K562 (cell line): ENCODE data around the gene ARL3. TPM values are rescaled to one million over a fixed set of nuclear protein-coding genes. Genes with fewer than 3 reads are reported as not detected.

Experiments used
- ATF1 ChIP-seq, 2 experiments: fragments of 450-650 bp in 1 of 2; IDR thresholded peaks; 2 replicates each; pipeline ENCODE4 v1.6.1; 2016; ENCODE audit warnings: missing compliant biosample characterization in 1 of 2, missing genetic modification characterization in 1 of 2
- KDM2B ChIP-seq: fragments of 250-450 bp; sonication (Bioruptor Pico); IDR thresholded peaks from 2 replicates; pipeline ENCODE4 v1.8.0; 2021; ENCODE audit warnings: mild to moderate bottlenecking, moderate library complexity
- MEF2A ChIP-seq: IDR thresholded peaks from 2 replicates; pipeline ENCODE4 v1.6.1; 2011; ENCODE audit warnings: low read depth, mild to moderate bottlenecking, low read length, moderate library complexity; ENCODE audit not compliant: control insufficient read depth
- SIN3A ChIP-seq, 2 experiments: fragments of 150-350 bp in 1 of 2; IDR thresholded peaks; 2 replicates each; pipeline ENCODE4 v1.6.1; 2011 to 2016; ENCODE audit warnings: borderline replicate concordance in 2 of 2, low read depth in 2 of 2, low read length in 2 of 2, mild to moderate bottlenecking in 2 of 2, moderate library complexity in 2 of 2; ENCODE audit not compliant: control insufficient read depth in 1 of 2
- SUPT5H ChIP-seq: fragments of 450-650 bp; IDR thresholded peaks from 2 replicates; pipeline ENCODE4 v1.6.1; 2016
- polyA plus RNA-seq, 8 experiments: library from polyadenylated mRNA; depleted of rRNA in 4 of 8; stranded (reverse) in 5 of 8; unstranded in 3 of 8; fragments of >200 nt; fragmentation: Nextera tagmentation in 2 of 8; fragmentation: Illumina TruSeq in 1 of 8; extraction: Ambion mirVana in 2 of 8; extraction: Trizol in 1 of 8; gene quantifications; 2 replicates each; pipeline versions ENCODE4 v1.2.1 to v1.2.3, GENCODE V29; 2011 to 2014; ENCODE audit warnings: inconsistent platforms in 1 of 8, missing spikeins in 1 of 8
- total RNA-seq, 7 experiments: library from RNA; depleted of rRNA in 6 of 7; stranded (reverse); fragments of >200 nt in 6 of 7; fragmentation: Illumina TruSeq in 2 of 7; extraction: Trizol in 2 of 7; gene quantifications; 2 replicates each; pipeline versions ENCODE4 v1.2.1 to v1.2.3, GENCODE V29; 2011 to 2021; ENCODE audit warnings: low replicate concordance in 1 of 7
- TF ChIP-seq, protein P1 (sequence below), 2 experiments: fragments of 450-650 bp; formaldehyde crosslinking in 1 of 2; IDR thresholded peaks; 2 replicates each; pipeline versions ENCODE4 v1.4.0 to v1.6.1; 2014 to 2020; ENCODE audit warnings: mild to moderate bottlenecking in 2 of 2, borderline replicate concordance in 1 of 2, low read depth in 1 of 2

Gene ARL3
- total and polyA plus RNA-seq, 9 of the 15 experiments (the other 6 are each of a cell fraction or from before 2014, with no cell fraction given) = 2.9 to 8.9 (median 4.8) TPM

DNA sequence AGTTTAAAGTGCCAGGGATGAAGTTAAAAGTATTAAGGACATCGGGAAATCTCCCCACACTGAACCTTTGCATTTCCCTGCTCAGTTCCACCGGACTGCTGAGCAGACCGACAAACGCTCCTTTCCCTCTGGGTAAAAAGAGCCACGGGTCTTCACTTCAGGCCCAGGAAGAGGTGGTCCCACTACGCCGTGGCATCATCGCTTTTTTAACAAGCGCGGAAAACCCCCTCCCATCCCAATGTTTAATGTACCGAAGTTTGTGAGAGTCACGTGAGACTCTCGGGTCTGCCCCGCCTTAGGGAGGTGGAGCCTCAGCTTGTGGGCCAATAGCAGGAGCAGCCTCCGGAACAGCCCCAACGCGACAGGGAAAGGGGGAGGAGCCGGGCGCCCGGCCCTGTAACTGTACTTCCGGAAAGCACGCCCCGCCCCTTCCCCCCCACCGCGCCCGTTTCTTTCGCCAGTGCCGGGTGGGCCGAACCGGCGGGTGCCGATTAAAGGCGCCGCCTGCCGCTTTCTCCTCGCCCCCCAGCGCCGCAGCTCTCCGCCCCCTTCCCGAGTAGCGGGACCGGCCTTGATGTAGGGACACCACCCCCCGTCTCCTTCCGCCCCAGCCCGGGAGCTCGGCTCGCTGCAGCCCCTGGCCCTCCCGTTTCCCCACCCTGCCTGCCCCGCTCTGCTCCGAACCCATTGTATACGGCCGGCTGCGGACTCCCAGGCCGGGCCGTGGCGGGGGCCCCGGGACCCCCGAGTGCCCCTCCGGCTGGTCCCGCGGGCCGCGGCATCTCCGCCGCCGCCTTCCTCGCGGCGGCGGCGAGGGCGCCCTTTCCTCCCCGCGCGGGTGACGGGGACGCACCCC lies 72.1 kb downstream of the ARL3 start (continued):
- no peak for TF ChIP-seq MEF2A
- TF ChIP-seq, protein P1, sequence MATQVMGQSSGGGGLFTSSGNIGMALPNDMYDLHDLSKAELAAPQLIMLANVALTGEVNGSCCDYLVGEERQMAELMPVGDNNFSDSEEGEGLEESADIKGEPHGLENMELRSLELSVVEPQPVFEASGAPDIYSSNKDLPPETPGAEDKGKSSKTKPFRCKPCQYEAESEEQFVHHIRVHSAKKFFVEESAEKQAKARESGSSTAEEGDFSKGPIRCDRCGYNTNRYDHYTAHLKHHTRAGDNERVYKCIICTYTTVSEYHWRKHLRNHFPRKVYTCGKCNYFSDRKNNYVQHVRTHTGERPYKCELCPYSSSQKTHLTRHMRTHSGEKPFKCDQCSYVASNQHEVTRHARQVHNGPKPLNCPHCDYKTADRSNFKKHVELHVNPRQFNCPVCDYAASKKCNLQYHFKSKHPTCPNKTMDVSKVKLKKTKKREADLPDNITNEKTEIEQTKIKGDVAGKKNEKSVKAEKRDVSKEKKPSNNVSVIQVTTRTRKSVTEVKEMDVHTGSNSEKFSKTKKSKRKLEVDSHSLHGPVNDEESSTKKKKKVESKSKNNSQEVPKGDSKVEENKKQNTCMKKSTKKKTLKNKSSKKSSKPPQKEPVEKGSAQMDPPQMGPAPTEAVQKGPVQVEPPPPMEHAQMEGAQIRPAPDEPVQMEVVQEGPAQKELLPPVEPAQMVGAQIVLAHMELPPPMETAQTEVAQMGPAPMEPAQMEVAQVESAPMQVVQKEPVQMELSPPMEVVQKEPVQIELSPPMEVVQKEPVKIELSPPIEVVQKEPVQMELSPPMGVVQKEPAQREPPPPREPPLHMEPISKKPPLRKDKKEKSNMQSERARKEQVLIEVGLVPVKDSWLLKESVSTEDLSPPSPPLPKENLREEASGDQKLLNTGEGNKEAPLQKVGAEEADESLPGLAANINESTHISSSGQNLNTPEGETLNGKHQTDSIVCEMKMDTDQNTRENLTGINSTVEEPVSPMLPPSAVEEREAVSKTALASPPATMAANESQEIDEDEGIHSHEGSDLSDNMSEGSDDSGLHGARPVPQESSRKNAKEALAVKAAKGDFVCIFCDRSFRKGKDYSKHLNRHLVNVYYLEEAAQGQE (IDR thresholded peaks at IDR 0.05; ENCODE audit: borderline replicate concordance) = peak; percentile 90
- TF ChIP-seq, protein P1 (CRISPR knock-in tag; IDR thresholded peaks at IDR 0.05; ENCODE audit: low read depth) = no peak
- no peak for TF ChIP-seq KDM2B
- TF ChIP-seq SUPT5H = peak; percentile 61; the same call in 1 of the 2 replicates
- no peak for TF ChIP-seq ATF1 (CRISPR knock-in tag; IDR thresholded peaks at IDR 0.05)
- TF ChIP-seq ATF1 (tag; IDR thresholded peaks at IDR 0.05) = 0 out of 2 replicates have a peak, but pooled peaks have one; percentile 11
- peak in 1 of 2 experiments; percentile 18; a peak in 1 of 4 replicates for TF ChIP-seq SIN3A (IDR thresholded peaks at IDR 0.05; ENCODE audit: borderline replicate concordance in 2 of 2, control insufficient read depth in 1 of 2, low read depth in 2 of 2, low read length in 2 of 2)
